ENCODE results near the gene AOAH.

AOAH gene

DNA sequence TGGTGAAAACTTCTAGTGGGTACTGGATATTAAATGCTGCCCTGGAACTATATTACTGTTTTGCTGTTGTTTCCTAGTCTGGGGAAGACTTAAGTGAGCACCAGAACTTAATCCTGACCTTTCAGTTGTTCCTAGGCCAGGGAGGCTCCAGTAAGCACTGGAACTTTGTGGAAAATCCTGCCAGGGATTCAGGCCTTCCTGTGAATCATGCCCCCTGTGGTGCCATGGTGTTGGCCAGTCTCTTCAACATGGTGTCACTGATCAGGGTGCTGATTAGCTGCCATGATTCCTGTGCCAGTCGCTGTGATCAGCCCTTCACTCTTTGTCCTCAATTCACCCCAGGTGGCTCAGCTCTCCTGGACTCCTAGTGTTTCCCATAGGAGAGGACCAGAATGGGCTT lies 8.5 kb upstream of the AOAH start:
- Histone ChIP-seq H3K36me3 (ENCODE audit: control insufficient read depth, insufficient read depth, low read length) (no peaks in the 10 kb centered on the region), H3K4me3 (replicated peaks; ENCODE audit: low read depth, low read length) (no peak overlapping the region), H3K27me3 (replicated peaks; ENCODE audit: control insufficient read depth, insufficient read depth, low read length) (no peaks in the 10 kb centered on the region)
- TF ChIP-seq, protein P1, sequence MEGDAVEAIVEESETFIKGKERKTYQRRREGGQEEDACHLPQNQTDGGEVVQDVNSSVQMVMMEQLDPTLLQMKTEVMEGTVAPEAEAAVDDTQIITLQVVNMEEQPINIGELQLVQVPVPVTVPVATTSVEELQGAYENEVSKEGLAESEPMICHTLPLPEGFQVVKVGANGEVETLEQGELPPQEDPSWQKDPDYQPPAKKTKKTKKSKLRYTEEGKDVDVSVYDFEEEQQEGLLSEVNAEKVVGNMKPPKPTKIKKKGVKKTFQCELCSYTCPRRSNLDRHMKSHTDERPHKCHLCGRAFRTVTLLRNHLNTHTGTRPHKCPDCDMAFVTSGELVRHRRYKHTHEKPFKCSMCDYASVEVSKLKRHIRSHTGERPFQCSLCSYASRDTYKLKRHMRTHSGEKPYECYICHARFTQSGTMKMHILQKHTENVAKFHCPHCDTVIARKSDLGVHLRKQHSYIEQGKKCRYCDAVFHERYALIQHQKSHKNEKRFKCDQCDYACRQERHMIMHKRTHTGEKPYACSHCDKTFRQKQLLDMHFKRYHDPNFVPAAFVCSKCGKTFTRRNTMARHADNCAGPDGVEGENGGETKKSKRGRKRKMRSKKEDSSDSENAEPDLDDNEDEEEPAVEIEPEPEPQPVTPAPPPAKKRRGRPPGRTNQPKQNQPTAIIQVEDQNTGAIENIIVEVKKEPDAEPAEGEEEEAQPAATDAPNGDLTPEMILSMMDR (IDR thresholded peaks at IDR 0.05; ENCODE audit: insufficient read depth, low read length, poor library complexity, severe bottlenecking): no peak
- DNase-seq (ENCODE audit: extremely low read depth, insufficient read length): no peak

DNA sequence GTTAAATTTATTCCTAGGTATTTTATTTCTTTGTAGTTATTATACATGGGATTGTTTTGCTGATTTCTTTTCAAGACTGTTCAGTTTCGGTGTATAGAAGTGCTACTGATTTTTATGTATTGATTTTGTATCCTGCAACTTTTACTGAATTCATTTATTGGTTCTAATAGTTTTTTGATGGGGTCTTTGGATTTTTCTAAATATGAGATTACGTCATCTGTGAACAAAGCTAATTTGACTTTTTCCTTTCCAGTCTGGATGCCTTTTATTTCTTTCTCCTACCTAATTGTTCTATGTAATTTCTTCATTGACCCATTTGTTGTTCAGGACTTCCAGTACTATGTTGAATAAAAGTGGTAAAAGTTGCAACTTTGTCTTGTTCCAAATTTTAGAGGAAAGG lies 5.8 kb upstream of the AOAH start:
- TF ChIP-seq, protein P1 (IDR thresholded peaks at IDR 0.05; ENCODE audit: insufficient read depth, low read length, poor library complexity, severe bottlenecking): no peak
- Histone ChIP-seq H3K27me3 (replicated peaks; ENCODE audit: control insufficient read depth, insufficient read depth, low read length) (no peaks in the 10 kb centered on the region), H3K36me3 (ENCODE audit: control insufficient read depth, insufficient read depth, low read length) (no peaks in the 10 kb centered on the region), H3K4me3 (replicated peaks; ENCODE audit: low read depth, low read length) (no peak overlapping the region)
- DNase-seq (ENCODE audit: extremely low read depth, insufficient read length): no peak

DNA sequence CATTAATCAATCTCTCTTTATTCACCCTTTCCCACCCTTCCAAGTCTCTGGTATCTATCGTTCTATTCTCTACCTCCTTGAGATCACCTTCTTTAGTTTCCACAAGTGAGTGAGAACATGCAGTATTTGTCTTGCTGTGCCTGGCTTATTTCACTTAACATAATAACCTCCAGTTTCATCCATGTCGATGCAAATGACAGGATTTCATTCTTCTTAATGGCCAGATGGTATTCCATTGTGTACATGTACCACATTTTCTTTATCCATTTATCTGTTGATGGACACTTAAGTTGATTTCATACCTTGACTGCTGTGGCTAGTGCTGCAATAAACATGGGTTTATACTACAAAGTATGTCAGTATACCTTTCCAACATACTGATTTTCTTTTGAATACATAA lies 3.8 kb upstream of the AOAH start:
- no peak for DNase-seq (ENCODE audit: extremely low read depth, insufficient read length)
- no peaks in the 10 kb centered on the region for H3K36me3 ChIP-seq (ENCODE audit: control insufficient read depth, insufficient read depth, low read length)
- TF ChIP-seq, protein P1 (IDR thresholded peaks at IDR 0.05; ENCODE audit: insufficient read depth, low read length, poor library complexity, severe bottlenecking): no peak
- H3K27me3 ChIP-seq (replicated peaks; ENCODE audit: control insufficient read depth, insufficient read depth, low read length): no peaks in the 10 kb centered on the region
- no peak overlapping the region for H3K4me3 ChIP-seq (replicated peaks; ENCODE audit: low read depth, low read length)

DNA sequence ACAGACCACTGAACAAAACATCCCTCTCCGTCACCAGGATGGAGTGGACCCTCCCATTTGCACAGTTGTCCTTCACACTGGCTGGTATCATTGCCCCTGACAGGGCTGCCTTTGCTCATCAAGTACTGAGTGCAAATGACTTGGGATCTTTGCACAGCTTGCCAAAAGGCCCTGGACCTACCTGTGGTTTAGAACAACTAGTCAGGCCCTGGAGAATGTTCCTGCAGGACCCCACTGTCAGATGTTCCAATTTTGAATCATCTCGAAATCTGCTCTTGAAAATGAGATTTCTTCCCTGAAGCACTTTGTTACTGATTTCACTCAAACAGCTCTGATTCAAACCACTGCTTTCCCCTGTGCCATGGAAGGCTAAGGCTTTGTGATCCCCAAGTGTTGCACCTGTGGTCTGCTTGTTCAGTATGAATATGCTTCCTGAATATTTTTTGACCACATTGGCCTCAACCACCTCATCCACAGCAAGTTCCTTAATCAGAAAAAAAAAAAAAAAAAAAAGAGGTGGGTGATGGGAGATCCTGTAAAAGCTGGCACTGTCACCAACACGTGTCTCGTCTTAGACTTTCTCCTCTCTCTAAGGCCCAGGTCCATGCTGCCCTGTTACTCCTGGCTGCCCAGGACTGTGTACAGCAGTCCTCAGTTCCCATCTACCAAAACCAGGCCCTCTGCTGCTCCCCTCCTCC lies 2.7 kb upstream of the AOAH start:
- DNase-seq (ENCODE audit: extremely low read depth, insufficient read length): no peak
- Histone ChIP-seq H3K27me3 (replicated peaks; ENCODE audit: control insufficient read depth, insufficient read depth, low read length) (no peaks in the 10 kb centered on the region), H3K36me3 (ENCODE audit: control insufficient read depth, insufficient read depth, low read length) (no peaks in the 10 kb centered on the region), H3K4me3 (replicated peaks; ENCODE audit: low read depth, low read length) (no peak overlapping the region)
- TF ChIP-seq, protein P1 (IDR thresholded peaks at IDR 0.05; ENCODE audit: insufficient read depth, low read length, poor library complexity, severe bottlenecking): no peak

DNA sequence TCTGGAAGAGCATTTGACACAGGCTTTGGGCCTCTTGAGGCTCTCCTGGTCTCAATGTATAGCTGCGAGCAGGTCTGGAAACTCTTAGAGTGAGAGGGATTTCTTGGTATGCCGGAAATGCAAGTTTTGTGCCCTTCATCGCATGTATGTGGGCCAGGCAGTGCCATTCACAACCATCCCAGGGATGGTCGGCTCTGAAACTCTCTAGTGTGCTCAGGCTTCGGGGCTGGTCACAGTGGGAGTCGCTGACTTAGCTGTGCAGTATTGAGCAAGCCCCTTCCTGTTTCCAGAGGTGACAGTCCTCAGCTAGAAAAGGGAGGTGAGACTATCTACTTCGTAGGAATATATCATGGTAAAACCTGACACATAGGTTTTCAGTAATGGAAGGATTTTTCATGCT lies 2.0 kb upstream of the AOAH start:
- Histone ChIP-seq H3K36me3 (ENCODE audit: control insufficient read depth, insufficient read depth, low read length) (no peaks in the 10 kb centered on the region), H3K4me3 (replicated peaks; ENCODE audit: low read depth, low read length) (no peak overlapping the region), H3K27me3 (replicated peaks; ENCODE audit: control insufficient read depth, insufficient read depth, low read length) (no peaks in the 10 kb centered on the region)
- DNase-seq (ENCODE audit: extremely low read depth, insufficient read length): no peak
- TF ChIP-seq, protein P1 (IDR thresholded peaks at IDR 0.05; ENCODE audit: insufficient read depth, low read length, poor library complexity, severe bottlenecking): no peak

DNA sequence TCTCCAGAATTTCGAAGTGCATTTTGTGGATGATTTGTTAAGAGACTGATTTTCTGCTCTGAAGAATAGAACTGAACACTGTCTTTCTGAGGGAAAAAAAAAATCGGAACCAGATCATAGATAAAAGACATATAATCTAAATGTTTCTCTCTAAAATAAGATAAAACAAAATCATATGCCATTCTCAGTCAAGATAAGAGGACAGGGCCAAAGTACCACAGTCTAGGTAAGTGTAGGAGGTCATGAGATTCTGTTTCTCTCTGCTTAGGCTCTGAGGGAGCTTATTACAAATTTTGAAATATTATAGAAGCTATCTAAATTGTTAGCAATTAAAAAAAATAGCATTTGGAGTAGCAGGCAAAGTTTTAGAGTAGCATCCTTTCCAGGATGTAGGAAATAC lies 702 bp upstream of the AOAH start:
- Histone ChIP-seq H3K27me3 (replicated peaks; ENCODE audit: control insufficient read depth, insufficient read depth, low read length) (no peaks in the 10 kb centered on the region), H3K4me3 (replicated peaks; ENCODE audit: low read depth, low read length) (no peak overlapping the region), H3K36me3 (ENCODE audit: control insufficient read depth, insufficient read depth, low read length) (no peaks in the 10 kb centered on the region)
- TF ChIP-seq, protein P1 (IDR thresholded peaks at IDR 0.05; ENCODE audit: insufficient read depth, low read length, poor library complexity, severe bottlenecking): no peak
- no peak for DNase-seq (ENCODE audit: extremely low read depth, insufficient read length)

Measured in GM06990 (cell line).